ENCODE results near the gene TRAM2.

The TRAM2 gene

DNA sequence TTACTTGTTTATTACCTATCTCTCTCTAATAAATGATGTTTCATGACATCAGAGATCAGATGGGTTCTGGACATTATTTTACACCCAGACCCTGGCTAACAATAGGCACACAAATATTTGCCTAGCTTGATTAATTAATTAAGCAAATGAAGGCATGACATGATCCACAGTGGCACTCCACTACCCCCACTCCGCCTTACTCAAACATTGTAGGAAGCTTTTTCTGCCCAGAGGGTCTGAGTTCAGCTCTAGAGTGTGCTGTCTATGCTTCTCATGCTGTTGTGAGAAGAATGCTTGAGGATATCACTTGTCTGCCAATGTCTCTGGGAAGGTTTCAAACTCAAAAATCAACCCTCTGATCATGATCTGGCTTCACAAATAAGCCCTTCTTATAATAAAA is 45.0 kb downstream of the TRAM2 start:
- DNase-seq (ENCODE audit: low read depth) = no peak

GRCh38 chr6:52531396-52531795 is 45.5 kb downstream of the TRAM2 start:
- no peak for DNase-seq (ENCODE audit: low read depth)

DNA sequence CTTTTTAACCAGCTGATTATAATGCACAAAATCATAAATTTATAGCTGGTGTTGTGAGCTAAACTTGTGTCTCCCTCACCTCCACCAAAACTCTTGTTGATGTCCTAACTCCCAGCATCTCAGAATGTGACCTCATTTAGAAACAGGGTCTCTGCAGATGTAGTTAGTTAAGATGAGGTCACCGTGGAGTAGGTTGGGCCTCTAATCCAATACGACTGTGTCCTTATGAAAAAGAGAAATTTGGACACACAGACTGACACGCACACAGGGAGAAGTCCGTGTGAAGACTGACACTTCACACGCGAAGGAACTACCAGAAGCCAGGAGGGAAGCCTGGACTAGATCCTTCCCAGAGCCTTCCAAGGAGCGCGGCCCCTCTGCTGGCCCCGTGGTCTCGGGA is 46.5 kb downstream of the TRAM2 start:
- DNase-seq (ENCODE audit: low read depth) = no peak

DNA sequence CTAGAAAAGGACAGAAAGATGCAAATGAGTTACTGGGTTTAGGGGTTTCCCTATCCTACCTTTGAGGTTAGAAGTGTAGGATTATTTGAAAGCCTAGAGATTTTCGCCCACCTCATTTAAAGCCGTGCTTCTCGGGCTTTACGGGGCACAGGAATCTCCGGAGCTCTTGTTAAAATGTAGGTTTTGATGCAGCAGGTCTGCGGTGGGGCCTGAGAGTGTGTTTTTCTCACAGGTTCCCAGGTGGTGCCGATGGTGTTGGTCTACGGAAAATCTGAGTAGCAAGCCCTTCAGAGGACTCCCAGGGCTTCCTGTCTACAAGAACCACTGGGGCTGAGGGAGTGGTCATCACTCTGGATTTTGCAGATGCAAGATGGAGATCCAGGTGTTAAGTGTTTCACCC is 47.5 kb downstream of the TRAM2 start:
- no peak for DNase-seq (ENCODE audit: low read depth)

DNA sequence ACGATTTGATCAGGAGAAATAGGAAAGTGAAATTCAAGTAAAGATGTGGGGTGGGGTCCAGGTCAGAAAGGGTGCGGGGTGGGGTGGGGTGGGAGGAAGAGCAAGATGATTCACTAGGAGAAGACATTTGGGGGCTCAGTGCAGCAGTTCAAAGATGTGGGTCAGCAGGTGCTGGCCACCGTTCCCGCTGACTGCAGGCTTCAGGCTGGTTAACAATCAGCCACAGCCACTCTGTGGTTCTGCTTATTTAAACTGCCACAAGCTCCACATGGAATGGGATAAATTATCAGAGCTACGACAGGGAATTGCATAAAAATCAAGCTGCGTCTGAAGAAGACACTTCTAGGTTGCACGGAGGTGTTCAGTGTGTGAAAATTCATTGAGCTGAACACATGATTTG is 49.4 kb downstream of the TRAM2 start:
- DNase-seq (ENCODE audit: low read depth) = no peak

DNA sequence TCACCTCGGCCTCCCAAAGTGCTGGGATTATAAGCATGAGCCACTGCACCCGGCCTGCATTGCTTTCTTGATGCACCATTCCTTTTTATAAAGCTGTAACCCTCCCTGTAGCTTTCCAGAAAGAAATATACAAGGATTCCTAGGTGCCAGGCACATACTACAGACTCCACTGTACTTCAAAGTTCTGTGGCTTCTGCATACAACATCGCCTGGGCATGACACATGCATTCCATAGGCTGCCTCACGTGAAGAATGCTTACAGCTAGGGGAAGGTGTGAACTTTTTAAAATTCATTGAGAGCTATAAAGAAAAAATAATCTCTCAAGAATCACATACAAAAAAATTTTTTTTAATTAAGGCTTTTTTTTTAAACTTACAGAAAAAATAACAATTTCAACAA is 50.2 kb downstream of the TRAM2 start:
- no peak for DNase-seq (ENCODE audit: low read depth)

DNA sequence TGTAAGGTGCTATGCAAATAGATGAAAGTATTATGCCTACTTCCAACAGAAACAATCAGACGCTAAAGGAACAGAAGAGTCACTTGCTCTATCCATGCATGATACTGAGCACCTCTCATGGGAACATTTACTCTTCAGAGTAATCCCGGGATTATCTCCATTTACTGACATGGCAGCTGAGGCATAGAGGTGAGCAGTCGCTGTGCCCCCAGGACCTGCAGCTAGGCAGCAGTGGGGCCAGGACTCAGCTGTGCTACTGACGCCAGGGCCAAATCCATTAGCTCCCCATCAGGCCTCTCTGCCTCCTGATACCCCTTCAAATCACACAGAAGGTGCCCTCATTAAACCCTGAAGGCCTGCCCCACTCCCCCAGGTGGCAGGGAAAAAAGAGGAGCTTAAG is 51.9 kb downstream of the TRAM2 start:
- DNase-seq (ENCODE audit: low read depth) = no peak

DNA sequence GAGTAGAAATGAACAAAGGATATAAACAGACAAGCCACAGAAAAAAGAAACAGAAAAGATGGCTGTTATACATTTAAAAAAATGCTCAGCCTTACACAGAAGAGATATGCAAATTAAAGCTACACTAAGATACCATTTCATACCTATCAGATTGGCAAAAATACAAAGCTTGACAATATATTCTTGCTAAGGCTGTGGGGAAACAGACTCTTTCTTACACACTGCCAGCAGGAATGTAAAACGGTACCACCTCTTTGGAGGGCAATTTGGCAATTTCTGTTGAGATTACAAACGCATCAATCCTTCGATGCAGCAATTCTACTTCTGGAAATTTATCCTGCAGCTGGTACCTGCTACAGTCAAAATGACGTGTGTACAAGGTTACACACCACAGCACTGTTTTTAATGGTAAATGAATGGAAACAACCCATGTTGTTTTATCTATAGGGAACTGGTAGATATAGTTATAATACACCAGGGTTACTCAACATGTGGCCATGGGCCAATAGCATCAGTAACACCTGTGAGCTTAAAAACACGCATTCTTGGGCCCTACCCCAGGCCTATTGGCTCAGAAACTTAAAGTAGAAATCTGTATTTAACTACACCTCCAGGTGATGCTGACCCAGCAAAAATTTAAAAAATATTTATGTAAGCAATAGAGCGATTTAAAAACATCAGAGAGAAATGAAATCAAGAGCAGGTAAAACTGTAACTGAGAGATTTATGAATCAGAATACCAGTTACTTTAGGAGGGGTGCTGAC is 53.3 kb downstream of the TRAM2 start:
- DNase-seq (ENCODE audit: low read depth) = no peak

GRCh38 chr6:52522655-52523054 is 54.2 kb downstream of the TRAM2 start:
- DNase-seq (ENCODE audit: low read depth) = no peak

GRCh38 chr6:52522151-52522626 is 54.7 kb downstream of the TRAM2 start:
- DNase-seq (ENCODE audit: low read depth) = no peak

- DNase-seq (ENCODE audit: low read depth) = no peak
Observed at GRCh38 chr6:52519618-52520017, 57.2 kb downstream of the TRAM2 start.

DNA sequence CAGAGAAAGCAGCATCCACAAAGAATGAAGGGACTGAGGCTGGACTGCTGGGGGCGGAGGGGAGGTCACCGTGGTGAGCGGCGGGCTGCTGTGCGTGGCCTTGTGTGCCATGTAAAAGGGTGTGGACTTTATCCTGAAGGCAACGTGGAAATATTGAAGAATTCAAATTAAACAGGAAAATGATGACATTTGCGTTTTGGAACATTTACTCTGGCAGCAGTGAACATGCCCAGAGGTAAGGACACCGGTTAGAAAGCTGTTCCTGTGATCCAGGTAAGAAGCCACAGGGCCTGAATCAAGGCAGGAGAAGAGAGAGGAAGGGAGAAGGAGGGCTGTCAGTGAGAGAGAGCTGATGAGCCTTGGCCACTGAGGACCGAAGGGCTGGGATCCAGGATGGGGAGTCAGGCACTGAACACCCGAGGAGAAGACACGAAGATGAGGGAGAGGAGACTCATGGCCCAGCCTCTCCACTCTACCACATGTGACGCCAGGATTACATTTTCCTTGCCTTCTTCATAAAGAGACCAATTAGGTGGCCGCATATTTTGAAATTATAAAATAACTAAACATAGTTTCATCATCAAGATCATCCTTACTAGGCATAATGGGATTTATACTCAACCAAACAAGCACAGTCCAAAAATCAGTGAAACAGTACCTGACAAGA is 58.4 kb downstream of the TRAM2 start:
- no peak for DNase-seq (ENCODE audit: low read depth)

DNA sequence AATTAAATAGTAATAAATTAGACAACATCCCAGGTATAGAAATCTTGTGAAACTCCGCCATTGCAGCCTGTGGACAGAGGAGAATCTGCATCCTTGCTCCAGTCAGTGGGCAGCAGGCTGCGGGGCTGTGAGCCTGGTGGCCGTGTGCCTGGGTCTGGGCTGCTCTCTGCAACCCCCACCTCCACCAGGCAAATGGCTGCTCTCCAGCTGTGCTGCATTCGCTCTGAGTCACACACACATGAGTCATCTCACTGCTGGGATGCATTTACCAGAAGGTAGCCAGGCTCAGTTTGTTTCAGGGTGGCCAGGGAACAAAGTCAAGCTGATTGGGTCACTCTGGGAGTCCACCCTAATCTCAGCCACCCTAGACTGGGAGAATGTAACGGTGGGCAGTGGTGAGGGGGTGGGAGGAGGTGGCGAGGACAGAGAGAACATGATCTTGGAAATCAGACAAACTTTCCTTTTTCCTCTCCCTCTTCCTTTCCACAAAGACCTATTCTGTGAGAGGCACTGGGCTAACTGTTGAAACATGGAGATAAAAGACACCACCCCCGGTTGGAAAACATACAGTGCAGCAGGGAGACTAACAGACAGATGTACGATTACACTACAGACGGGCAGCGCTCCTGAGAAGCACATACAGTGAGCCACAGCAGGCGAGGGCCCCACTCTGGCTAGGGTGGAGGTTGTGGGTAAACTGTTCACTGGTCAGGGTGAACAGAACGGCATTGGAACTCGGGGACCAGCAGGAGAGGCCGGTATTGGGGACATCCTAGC is 59.2 kb downstream of the TRAM2 start:
- DNase-seq (ENCODE audit: low read depth) = no peak

DNA sequence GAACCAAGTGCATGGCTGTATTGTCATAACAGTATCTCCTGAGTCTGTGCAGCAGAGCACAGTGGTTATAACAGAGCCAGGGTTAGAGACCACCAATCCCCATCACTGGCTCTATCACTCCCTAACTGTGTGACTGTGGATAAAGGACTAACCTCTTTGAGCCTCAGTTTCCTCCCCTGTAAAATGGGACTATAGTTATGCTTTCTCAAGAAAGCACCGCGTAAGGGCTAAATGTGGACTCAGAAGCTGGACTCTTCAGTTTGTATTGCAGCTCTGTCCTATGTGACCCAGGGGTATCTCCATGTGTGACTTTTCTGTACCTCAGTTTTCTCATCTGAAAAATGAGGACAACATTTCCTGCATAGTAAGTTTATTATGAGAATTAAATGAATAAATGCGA is 59.9 kb downstream of the TRAM2 start:
- no peak for DNase-seq (ENCODE audit: low read depth)

DNA sequence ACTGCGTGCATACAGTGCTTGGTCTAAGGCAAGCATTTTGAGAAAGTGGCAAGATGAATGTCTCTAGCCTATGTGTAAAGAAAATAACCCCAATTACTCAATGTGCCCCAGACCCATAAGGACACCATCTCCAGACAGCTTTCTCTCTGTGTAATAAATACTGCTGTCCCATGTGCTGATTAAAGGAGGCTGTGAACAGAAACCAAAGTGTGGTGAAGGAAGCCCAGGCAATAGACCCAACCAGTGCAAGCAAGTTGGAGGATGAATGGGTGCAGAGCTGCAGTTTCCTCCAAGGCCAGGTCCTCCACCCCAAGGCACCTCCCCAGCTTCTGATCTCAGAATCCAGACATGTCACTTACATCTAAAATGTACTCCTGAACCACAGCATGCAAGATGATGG is 60.6 kb downstream of the TRAM2 start:
- DNase-seq (ENCODE audit: low read depth) = no peak

DNA sequence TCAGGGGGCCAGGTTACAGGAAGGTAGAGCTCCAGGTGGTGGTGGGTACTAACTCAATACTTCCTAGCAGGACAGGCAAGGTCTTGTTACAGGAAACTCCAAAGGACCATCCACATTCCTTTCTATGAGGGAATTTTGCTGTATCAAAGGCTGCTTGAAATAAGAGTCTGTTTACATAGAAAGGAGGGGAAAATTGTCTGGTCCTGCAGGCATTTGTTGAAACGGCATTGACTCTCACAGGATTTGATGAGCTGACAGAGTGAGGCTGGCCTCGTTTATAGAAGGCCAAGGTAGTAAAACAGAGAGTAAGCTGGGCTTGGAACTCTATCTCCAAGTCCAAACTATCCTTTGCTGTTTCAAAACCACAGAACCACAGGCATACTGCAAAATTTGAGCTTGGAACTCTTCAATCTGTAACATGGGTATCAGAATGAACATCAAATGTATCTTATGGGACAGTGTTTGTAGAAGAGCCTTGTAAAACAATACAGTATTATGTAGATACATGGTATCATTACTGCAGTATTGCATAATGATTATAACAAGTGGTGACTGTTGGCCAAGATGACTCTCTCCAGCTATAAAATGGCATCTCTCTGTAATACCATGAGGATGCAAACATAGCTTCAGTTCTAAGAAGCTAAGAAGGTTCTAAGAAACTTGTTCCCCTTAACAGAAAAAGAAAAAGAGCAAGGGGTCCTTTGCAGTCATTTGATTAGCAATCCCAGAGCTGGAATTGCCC is 61.5 kb downstream of the TRAM2 start:
- no peak for DNase-seq (ENCODE audit: low read depth)

- DNase-seq (ENCODE audit: low read depth) = no peak
Observed at GRCh38 chr6:52514514-52514913, 62.3 kb downstream of the TRAM2 start.

- DNase-seq (ENCODE audit: low read depth) = no peak
Observed at GRCh38 chr6:52513896-52514295, 63.0 kb downstream of the TRAM2 start.

DNA sequence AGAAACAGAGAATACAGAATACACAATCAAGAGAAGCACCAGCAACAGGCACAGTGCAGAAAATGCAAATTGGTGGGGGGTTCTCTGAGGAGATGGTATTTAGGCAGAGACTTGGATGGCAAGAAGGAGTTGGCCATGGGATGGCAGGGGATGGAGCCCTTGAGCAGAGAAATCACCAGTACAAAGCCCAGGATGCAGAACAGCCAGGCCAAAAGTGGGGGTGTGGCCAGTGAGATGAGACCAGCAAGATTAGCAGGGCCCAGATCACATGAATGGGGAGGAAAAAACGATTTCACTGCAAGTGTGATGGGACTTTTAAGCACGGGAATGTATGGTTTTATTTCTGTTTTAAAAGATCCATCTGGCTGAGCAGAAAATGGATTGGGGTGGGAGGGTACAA is 63.4 kb downstream of the TRAM2 start:
- no peak for DNase-seq (ENCODE audit: low read depth)

DNA sequence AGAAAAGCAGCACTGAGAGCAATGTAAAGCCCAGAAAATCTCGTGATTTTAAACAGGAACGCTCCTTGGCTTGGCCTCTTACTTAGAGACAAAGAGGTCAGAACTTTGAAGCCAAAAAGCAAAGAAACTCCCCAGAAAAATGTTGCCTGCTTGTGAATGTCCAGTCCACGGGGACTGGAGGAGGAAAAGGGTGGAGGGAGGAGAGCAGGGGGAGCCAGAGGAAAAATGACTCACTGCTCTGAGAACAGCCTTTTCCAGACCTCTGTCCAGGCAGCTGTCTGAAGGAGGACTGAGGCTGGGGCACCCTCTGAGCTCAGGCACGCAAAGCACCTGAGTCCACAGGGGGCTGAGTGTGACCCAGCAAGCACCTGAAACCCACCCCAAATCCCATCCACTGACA is 64.7 kb downstream of the TRAM2 start:
- no peak for DNase-seq (ENCODE audit: low read depth)

GRCh38 chr6:52511572-52512151 is 65.2 kb downstream of the TRAM2 start:
- DNase-seq (ENCODE audit: low read depth) = no peak

GRCh38 chr6:52511163-52511562 is 65.7 kb downstream of the TRAM2 start:
- DNase-seq (ENCODE audit: low read depth) = no peak
